ENCODE data around the gene GRM4.

GRCh38 chr6:33981421-33981820, 164.5 kb downstream of the GRM4 start:
- TF ChIP-seq POLR2A (IDR thresholded peaks at IDR 0.05; ENCODE audit: low read length) (no peak), GATA1 (IDR thresholded peaks at IDR 0.05; ENCODE audit: low read depth, low read length) (no peak)
